GM20000 (cell line): ENCODE results near the gene VTI1A.

Source experiments
- DNase-seq: peaks from one replicate; pipeline ENCODE4 v3.0.0; 2012; ENCODE audit warnings: low spot score
- CTCF ChIP-seq: IDR thresholded peaks from 2 replicates; pipeline ENCODE4 v1.5.1; 2012; ENCODE audit warnings: mild to moderate bottlenecking, control low read depth; ENCODE audit errors: extremely low read depth, missing control alignments

Gene VTI1A

GRCh38 chr10:112637901-112638300 lies 190.9 kb downstream of the VTI1A start:
- no peak for TF ChIP-seq CTCF
- no peak for DNase-seq

- no peak for DNase-seq
- TF ChIP-seq CTCF = no peak
Observed at GRCh38 chr10:112639298-112639697, 192.3 kb downstream of the VTI1A start.

GRCh38 chr10:112640638-112641037 lies 193.6 kb downstream of the VTI1A start:
- no peak for DNase-seq

GRCh38 chr10:112643600-112644264 lies 196.7 kb downstream of the VTI1A start:
- no peak for DNase-seq

More at GRCh38 chr10:112640638-112641037, 193.6 kb downstream of the VTI1A start:
- no peak for TF ChIP-seq CTCF

GRCh38 chr10:112644265-112644645 lies 197.2 kb downstream of the VTI1A start:
- no peak for DNase-seq

More at GRCh38 chr10:112643600-112644264, 196.7 kb downstream of the VTI1A start:
- no peak for TF ChIP-seq CTCF

GRCh38 chr10:112649006-112649821 lies 202.2 kb downstream of the VTI1A start:
- no peak for TF ChIP-seq CTCF

More at GRCh38 chr10:112644265-112644645, 197.2 kb downstream of the VTI1A start:
- no peak for TF ChIP-seq CTCF

GRCh38 chr10:112649822-112650152 lies 202.8 kb downstream of the VTI1A start:
- TF ChIP-seq CTCF = no peak
- no peak for DNase-seq

More at GRCh38 chr10:112649006-112649821, 202.2 kb downstream of the VTI1A start:
- DNase-seq = no peak
